Memory B cell (primary cell): ENCODE measurements around the gene MAPK14.
"Not testable (repeated sequence)": the region's sequence is repeated elsewhere in the genome, so short reads cannot be mapped to it uniquely, and the experiment has no call there.

Experiments used
- ATAC-seq: fragments of 150-1000 bp; cut with Tn5 transposase; 2 replicates; pipeline ENCODE4 v1.10.0; 2021; ENCODE audit warnings: low read depth, mild to moderate bottlenecking, moderate library complexity
- DNase-seq, 2 donors: peaks; one replicate each; pipeline ENCODE4 v3.0.0; 2022; ENCODE audit warnings: low spot score in 2 of 2
- H3K27ac Mint-ChIP-seq: one replicate; pipeline ENCODE4 v1.8.0; 2022; ENCODE audit warnings: mild to moderate bottlenecking, moderate library complexity, mixed read lengths
- H3K27me3 Mint-ChIP-seq: one replicate; pipeline ENCODE4 v1.8.0; 2022; ENCODE audit warnings: mixed read lengths
- H3K36me3 Mint-ChIP-seq: one replicate; pipeline ENCODE4 v1.8.0; 2022; ENCODE audit warnings: mild to moderate bottlenecking, mixed read lengths
- H3K4me1 Mint-ChIP-seq: one replicate; pipeline ENCODE4 v1.8.0; 2022; ENCODE audit warnings: mixed read lengths
- H3K4me3 Mint-ChIP-seq: one replicate; pipeline ENCODE4 v1.8.0; 2022; ENCODE audit warnings: mild to moderate bottlenecking, moderate library complexity, mixed read lengths
- H3K9me3 Mint-ChIP-seq: one replicate; pipeline ENCODE4 v1.8.0; 2022; ENCODE audit warnings: mixed read lengths

Gene MAPK14

GRCh38 chr6:36121787-36122494, 94.3 kb downstream of the MAPK14 start:
- H3K4me3 Mint-ChIP-seq, result peak overlapping the region; percentile 41
- peaks cover 2% of the 10 kb centered on the region for H3K36me3 Mint-ChIP-seq
- H3K9me3 Mint-ChIP-seq, result no peaks in the 10 kb centered on the region

DNA sequence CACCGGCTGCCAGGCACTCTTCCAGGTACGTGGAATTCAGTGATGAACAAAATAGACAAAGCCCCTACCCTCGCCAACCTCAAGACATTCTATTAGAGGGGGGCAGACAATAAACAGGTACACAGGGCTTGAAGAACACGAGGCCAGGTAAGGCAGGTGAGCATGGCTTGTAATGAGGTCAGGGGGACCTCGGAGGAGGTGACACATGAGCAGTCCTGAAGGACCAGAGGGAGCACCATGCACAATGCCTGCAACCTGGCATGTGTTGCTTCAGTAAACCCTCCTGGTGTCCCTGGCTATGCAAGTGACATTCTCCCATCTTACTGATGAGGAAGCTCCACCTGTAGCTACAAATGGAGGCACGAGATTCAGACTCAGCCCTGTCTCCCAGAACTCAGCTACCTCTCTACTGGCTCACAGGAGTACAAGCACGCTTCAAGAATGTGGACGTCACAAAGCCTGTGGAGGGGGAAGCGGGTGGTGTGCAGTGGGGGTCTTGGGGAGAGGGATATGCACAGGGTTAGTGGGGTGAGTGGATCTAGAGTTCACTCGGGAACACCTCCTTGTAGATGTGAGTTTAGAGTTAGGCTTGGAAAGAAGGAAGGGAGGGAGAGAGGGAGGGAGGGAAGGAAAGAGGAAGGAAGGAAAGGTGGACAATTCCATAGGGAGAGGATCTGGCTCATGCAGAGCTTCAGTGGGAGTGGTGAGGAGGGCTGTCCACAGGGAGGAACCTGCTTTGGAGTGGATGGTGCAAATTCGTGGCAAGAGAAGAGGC, 95.1 kb downstream of the MAPK14 start:
- no peak for DNase-seq
- peaks cover 66% of the 10 kb centered on the region for H3K4me1 Mint-ChIP-seq
- ATAC-seq, result no peak
- no peaks in the 10 kb centered on the region for H3K9me3 Mint-ChIP-seq
- peak overlapping the region; percentile 99 for H3K27ac Mint-ChIP-seq
- H3K36me3 Mint-ChIP-seq, result no peaks in the 10 kb centered on the region
- H3K4me3 Mint-ChIP-seq, result peak overlapping the region; percentile 48
- no peaks in the 10 kb centered on the region for H3K27me3 Mint-ChIP-seq

More at GRCh38 chr6:36121787-36122494, 94.3 kb downstream of the MAPK14 start:
- Mint-ChIP-seq H3K27me3 (no peaks in the 10 kb centered on the region), H3K4me1 (peaks cover 72% of the 10 kb centered on the region), H3K27ac (peak overlapping the region; percentile 99)
- ATAC-seq (no peak), DNase-seq (no peak)

GRCh38 chr6:36123270-36124139, 95.9 kb downstream of the MAPK14 start:
- Mint-ChIP-seq H3K36me3 (no peaks in the 10 kb centered on the region), H3K27me3 (no peaks in the 10 kb centered on the region), H3K4me1 (peaks cover 58% of the 10 kb centered on the region), H3K4me3 (peak overlapping the region; percentile 27), H3K27ac (peak overlapping the region; percentile 99), H3K9me3 (no peaks in the 10 kb centered on the region)
- DNase-seq (peak; percentile 78 to 81), ATAC-seq (peak; percentile 70)

- not testable (repeated sequence) for H3K4me3 Mint-ChIP-seq, H3K36me3 Mint-ChIP-seq, ATAC-seq, H3K27me3 Mint-ChIP-seq, DNase-seq, H3K9me3 Mint-ChIP-seq
- peak overlapping the region; percentile 99 for H3K27ac Mint-ChIP-seq
- H3K4me1 Mint-ChIP-seq, result peaks cover 50% of the 10 kb centered on the region
Measured at GRCh38 chr6:36124346-36124745, 96.7 kb downstream of the MAPK14 start.

DNA sequence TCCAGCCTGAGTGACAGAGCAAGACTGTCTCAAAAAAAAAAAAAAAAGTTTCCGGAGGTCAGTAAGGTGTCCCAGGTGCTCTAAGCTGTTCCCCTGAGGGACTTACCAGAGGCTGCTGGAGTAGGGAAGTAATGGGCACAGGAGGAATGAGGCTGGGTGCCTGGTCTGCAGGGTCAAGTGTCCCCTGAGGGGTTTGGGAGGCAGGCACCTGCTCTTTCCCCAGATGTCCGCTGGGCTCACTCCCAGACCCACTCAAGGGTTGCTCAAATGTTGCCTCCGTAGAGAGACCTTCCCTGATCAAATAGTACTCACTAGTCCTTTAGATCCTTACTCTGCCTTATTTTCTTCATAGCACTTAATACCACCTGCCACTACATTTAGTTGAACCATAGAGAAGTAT, 97.3 kb downstream of the MAPK14 start:
- no peaks in the 10 kb centered on the region for H3K9me3 Mint-ChIP-seq
- peak overlapping the region; percentile 17 for H3K4me3 Mint-ChIP-seq
- DNase-seq (no peak), ATAC-seq (no peak)
- no peaks in the 10 kb centered on the region for H3K27me3 Mint-ChIP-seq
- H3K36me3 Mint-ChIP-seq, result no peaks in the 10 kb centered on the region
- H3K4me1 Mint-ChIP-seq, result peaks cover 48% of the 10 kb centered on the region
- H3K27ac Mint-ChIP-seq, result no peak overlapping the region

GRCh38 chr6:36125575-36125974, 98.0 kb downstream of the MAPK14 start:
- DNase-seq (no peak), ATAC-seq (no peak)
- Mint-ChIP-seq H3K27me3 (no peaks in the 10 kb centered on the region), H3K36me3 (no peaks in the 10 kb centered on the region), H3K9me3 (no peaks in the 10 kb centered on the region), H3K4me3 (no peak overlapping the region), H3K27ac (no peak overlapping the region), H3K4me1 (peaks cover 44% of the 10 kb centered on the region)

DNA sequence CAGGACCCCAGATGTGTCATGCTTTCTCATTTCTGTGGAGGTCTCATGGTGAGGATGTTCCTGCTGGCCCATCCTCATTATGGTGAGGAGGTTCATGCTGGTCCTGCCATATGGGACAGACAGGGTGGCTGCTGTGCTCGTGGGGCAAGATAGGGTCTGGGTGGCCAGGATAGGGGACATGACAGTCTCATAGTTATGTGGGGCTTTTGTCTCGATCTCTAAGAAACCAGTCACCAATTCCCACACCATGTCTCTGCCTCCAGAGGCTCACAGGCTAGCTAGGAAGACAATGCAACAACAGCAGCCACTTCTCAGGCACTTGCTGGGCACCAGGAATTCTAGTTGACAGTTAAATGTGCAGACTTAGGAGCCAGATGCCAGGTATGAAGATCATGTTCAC, 98.5 kb downstream of the MAPK14 start:
- no peak overlapping the region for H3K4me3 Mint-ChIP-seq
- no peak for ATAC-seq
- H3K9me3 Mint-ChIP-seq, result no peaks in the 10 kb centered on the region
- peaks cover 42% of the 10 kb centered on the region for H3K4me1 Mint-ChIP-seq
- H3K27ac Mint-ChIP-seq, result no peak overlapping the region
- H3K27me3 Mint-ChIP-seq, result no peaks in the 10 kb centered on the region
- DNase-seq, result no peak
- no peaks in the 10 kb centered on the region for H3K36me3 Mint-ChIP-seq

- no peaks in the 10 kb centered on the region for H3K9me3 Mint-ChIP-seq
- H3K4me3 Mint-ChIP-seq, result no peak overlapping the region
- no peaks in the 10 kb centered on the region for H3K27me3 Mint-ChIP-seq
- no peak for DNase-seq
- no peak for ATAC-seq
- H3K27ac Mint-ChIP-seq, result no peak overlapping the region
- H3K36me3 Mint-ChIP-seq, result no peaks in the 10 kb centered on the region
- peaks cover 41% of the 10 kb centered on the region for H3K4me1 Mint-ChIP-seq
Measured at GRCh38 chr6:36126553-36127458, 99.2 kb downstream of the MAPK14 start.

DNA sequence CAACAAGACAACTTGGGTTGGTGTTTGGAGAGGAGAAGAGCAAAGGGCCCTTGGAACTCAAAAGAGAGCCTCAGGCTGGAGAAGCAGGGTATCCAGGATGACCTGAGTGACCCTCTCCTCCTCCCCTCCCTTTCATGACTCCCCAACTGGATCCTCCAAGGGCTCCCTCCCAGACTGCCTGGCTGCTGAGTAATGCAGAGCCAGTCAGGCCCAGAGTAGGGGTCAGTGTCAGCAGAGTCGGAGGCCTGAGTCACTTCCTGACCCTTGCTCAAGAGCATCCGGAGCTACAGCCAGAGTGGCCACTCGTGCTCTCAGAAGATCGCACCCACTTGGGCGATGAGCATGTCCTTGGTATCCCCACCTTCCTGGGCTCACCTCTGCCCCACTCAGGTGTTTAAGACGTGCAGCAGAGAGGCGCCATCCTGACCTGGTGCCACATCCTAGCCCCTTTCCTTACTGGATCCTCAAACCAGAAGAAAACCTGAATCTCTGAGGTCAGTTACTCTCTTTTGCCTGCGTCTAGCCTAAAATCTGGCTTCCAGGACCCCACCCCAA, 99.9 kb downstream of the MAPK14 start:
- Mint-ChIP-seq H3K36me3 (no peaks in the 10 kb centered on the region), H3K4me3 (no peak overlapping the region), H3K4me1 (peaks cover 42% of the 10 kb centered on the region), H3K9me3 (no peaks in the 10 kb centered on the region), H3K27ac (no peak overlapping the region), H3K27me3 (no peaks in the 10 kb centered on the region)
- ATAC-seq, result no peak
- DNase-seq, result no peak

DNA sequence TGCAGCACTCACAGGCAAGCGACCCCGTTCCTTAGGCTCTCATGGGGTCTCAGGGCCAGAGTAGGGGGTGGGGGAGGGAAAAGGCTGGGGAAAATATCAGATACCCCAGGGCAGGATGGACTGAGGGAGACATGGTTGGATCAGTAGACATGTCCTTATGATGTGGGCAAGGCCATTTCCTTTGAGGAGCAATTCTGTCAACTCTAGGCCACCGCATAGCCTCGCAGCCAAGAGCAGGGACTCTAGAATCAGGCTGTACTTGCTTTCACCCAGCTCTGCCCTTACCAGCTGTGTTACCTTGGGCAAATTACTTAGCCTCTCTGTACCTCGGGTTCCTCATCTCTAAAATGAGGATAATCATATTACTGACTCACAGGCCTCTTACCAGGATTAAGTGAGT, 100.5 kb downstream of the MAPK14 start:
- Mint-ChIP-seq H3K4me1 (peaks cover 39% of the 10 kb centered on the region), H3K4me3 (no peak overlapping the region), H3K9me3 (no peaks in the 10 kb centered on the region), H3K27me3 (no peaks in the 10 kb centered on the region), H3K36me3 (peaks cover 5% of the 10 kb centered on the region), H3K27ac (no peak overlapping the region)
- DNase-seq (no peak), ATAC-seq (no peak)

- peaks cover 11% of the 10 kb centered on the region for H3K36me3 Mint-ChIP-seq
- ATAC-seq (no peak), DNase-seq (no peak)
- H3K4me1 Mint-ChIP-seq, result peaks cover 38% of the 10 kb centered on the region
- H3K27me3 Mint-ChIP-seq, result no peaks in the 10 kb centered on the region
- no peak overlapping the region for H3K27ac Mint-ChIP-seq
- no peaks in the 10 kb centered on the region for H3K9me3 Mint-ChIP-seq
- H3K4me3 Mint-ChIP-seq, result peak overlapping the region; percentile 66
Measured at GRCh38 chr6:36128793-36129192, 101.2 kb downstream of the MAPK14 start.

DNA sequence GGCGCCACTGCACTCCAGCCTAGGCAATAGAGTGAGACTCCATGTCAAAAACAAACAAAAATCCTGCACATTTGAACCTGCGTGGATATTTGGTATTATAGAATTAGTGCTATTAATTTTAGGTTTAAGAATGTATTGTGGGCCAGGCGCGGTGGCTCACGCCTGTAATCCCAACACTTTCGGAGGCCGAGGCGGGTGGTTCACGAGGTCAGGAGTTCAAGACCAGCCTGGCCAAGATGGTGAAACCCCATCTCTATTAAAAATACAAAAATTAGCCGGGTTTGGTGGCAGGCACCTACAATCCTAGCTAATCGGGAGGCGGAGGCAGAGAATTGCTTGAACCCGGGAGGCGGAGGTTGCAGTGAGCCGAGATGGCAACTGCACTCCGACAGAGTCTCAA, 101.7 kb downstream of the MAPK14 start:
- Mint-ChIP-seq H3K4me1 (peaks cover 37% of the 10 kb centered on the region), H3K4me3 (peak overlapping the region; percentile 66), H3K27ac (peak overlapping the region; percentile 78), H3K36me3 (peaks cover 13% of the 10 kb centered on the region)
- not testable (repeated sequence) for H3K9me3 Mint-ChIP-seq, DNase-seq, ATAC-seq, H3K27me3 Mint-ChIP-seq
